GM12892 (cell line): ENCODE data around the gene SIAH3.
"Not testable (repeated sequence)": the region's sequence is repeated elsewhere in the genome, so short reads cannot be mapped to it uniquely, and the experiment has no call there.

Experiments
- POLR2A ChIP-seq: IDR thresholded peaks from 2 replicates; pipeline ENCODE4 v1.6.1; 2011; ENCODE audit warnings: low read depth, low read length, control low read depth
- POLR2AphosphoS5 ChIP-seq: IDR thresholded peaks from 2 replicates; pipeline ENCODE4 v1.6.1; 2011; ENCODE audit warnings: low read depth, low read length, control low read depth

DNA sequence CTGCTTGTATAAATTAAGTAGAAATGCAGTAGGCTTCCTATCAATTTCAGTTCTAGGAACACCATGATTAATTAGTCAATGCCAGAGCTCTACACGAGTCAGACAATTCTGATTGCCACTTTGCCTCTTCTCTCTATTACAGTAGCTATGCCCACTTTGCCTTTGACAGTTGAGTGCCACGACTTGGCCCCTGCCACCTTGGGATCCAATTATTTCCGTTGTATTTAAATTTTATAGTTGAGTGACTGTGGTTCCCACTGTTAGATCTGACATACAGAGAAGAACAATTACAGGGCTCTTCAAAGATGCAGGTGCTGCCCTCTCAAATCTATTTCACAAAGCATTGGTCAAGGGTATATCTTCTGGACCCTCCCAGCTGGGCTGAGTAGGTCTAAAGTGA lies 94.0 kb downstream of the SIAH3 start:
- TF ChIP-seq POLR2A, POLR2AphosphoS5: not testable (repeated sequence)
